HG03108 (cell line): ENCODE results near the gene CFD.
"Not testable (repeated sequence)": the region's sequence is repeated elsewhere in the genome, so short reads cannot be mapped to it uniquely, and the experiment has no call there.

Experiments used
- ATAC-seq: cut with Tn5 transposase; IDR thresholded peaks from one replicate; pipeline ENCODE4 v1.9.1; 2021; ENCODE audit warnings: moderate library complexity; ENCODE audit not compliant: unreplicated experiment

The CFD gene

DNA sequence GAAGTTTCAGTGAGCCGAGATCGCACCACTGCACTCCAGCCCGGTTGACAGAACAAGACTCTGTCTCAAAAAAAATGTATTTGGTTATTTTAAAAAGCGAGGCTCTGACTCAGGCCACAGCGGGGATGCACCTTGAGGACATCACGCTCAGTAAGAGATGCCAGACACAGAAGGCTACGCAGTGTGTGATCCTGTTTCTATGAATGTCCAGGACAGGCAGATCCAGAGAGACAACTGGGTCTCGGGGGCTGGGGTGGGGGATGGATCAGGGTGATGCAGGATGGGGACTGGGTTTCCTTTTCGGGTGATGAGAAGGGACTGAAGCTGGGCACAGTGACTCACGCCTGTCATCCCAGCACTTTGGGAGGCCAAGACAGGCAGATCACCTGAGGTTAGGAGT lies 28.1 kb downstream of the CFD start:
- no peak for ATAC-seq

DNA sequence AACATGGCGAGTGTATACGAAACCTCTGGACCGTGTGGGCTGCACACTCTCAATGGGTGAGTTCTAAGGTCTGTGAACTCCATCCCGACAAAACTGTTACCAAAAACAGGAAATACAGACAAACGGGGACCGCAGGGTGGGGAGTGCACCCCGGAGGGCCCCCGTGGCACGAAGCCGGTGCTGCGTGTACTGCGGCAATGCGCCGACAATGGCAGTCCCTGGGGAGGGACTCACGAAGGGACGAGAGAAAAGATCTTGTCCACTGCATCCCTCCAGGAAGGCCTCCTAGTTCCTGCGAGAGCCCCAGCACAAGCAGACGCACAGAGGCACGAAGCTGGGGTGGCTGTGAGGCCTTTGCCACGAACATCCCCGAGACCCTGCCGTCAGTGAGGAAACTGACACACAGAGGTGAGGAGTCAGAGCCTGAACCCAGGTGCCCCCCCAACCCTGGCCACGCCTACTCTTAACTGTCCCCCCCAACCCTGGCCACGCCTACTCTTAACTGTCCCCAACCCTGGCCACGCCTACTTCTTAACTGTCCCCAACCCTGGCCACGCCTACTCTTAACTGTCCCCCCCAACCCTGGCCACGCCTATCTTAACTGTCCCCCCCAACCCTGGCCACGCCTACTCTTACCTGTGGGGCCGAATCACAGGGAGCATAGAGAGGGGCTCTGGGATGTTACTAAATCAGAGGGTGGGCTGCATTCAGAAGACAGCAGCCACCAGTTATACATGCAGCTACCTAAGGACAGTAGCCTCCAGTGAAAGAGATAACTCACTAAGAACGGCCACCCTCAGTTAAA lies 29.3 kb downstream of the CFD start:
- no peak for ATAC-seq

GRCh38 chr19:889662-890295 lies 30.3 kb downstream of the CFD start:
- no peak for ATAC-seq

GRCh38 chr19:890831-891230 lies 31.4 kb downstream of the CFD start:
- ATAC-seq: no peak

DNA sequence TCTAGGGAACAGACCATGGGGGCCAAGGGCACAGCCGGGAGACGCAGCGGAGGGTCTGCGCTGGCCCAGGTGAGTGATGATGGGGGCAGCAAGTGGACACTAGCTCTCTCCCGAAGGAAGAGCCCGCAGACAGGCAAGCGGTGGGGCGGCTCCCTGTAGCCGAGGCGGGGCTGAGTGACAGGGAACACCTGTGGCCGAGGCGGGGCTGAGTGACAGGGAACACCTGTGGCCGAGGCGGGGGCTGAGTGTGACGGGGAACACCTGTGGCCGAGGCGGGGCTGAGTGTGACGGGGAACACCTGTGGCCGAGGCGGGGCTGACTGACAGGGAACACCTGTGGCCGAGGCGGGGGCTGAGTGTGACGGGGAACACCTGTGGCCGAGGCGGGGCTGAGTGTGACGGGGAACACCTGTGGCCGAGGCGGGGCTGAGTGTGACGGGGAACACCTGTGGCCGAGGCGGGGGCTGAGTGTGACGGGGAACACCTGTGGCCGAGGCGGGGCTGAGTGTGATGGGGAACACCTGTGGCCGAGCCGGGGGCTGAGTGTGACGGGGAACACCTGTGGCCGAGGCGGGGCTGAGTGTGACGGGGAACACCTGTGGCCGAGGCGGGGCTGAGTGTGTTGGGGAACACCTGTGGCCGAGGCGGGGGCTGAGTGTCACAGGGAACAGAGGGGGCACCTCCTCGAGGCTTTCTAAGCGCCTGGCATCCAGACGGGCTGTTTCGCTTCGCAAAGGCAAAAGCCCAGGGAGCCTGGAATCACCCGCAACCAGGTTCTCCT lies 32.1 kb downstream of the CFD start:
- not testable (repeated sequence) for ATAC-seq

GRCh38 chr19:892243-892893 lies 32.9 kb downstream of the CFD start:
- no peak for ATAC-seq

- ATAC-seq: peak; percentile 78
Measured at GRCh38 chr19:892894-893689, 33.6 kb downstream of the CFD start, which contains the start of the genes MED16 and RNU6-9. TSS of gene MED16 (minus strand) at chr19:893187. CDS start at chr19:891131, 2,056 bp downstream. TSS of gene RNU6-9 (plus strand) at chr19:893484.

- no peak for ATAC-seq
Measured at GRCh38 chr19:896434-896833, 37.0 kb downstream of the CFD start.

DNA sequence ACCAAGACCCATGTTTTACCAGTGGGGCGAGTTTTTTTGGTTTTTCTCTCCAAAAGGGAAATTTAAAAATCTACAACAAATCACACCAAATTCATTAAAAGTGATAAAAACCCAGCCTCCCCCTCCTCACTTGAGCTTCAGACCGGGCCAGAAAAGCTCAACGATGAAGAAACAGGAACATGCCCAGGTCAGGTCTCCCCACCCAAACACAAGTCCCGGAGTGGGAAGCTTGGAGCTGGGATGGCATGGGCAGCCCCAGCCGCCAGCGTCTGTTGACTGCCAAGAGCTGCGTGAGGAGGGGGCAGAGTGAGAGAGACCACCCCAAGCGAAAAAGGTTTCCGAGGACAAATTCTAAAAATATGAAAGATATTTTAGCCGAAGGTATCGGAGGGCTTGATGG lies 37.5 kb downstream of the CFD start:
- no peak for ATAC-seq

DNA sequence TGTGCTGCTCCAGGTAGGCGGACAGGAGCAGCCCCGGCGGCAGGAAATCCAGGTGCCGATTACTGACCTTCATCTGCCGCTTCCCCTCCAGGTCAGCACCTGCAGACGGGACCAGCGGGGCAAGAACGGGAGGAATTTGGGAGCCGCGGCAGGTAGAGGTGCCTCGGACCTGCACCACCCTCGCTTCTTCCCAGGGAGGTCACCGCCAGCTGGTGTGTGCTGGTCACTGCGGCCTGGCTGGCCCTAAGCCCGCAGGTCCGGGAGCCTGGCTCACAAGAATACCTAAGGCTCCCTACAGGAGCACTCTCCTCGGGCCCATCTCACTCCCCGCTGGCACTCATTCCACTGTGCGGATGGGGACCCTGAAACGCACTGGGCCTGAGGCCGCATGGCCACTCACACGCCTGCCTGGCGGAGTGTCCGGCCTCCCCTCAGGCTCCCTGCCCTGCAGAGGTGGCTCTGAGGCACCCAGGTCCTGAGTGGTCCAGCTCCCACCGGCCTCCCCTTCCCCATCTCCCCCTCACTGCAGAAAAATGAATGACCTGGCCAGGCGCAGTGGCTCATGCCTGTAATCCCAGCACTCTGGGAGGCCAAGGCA lies 38.1 kb downstream of the CFD start:
- ATAC-seq: no peak

DNA sequence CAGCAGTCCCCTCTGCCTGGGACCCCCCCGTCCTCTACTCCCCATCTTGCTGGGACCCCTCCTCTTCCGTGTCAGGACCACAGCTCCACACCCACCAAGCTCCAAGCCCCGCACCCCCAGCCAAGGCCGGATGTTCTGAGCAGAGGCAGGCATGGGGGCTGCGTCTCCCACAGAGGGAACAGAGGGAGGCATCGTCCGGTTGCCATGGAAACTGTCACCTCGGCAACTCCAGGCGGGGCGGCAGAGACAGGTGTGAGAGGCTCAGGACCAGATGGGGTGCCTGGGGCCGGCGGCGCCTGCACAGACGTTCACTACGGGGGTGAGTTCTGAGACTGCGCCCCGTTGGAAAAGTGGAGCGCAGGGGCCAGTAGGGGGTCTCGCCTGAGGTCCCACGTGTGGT lies 39.2 kb downstream of the CFD start:
- no peak for ATAC-seq

DNA sequence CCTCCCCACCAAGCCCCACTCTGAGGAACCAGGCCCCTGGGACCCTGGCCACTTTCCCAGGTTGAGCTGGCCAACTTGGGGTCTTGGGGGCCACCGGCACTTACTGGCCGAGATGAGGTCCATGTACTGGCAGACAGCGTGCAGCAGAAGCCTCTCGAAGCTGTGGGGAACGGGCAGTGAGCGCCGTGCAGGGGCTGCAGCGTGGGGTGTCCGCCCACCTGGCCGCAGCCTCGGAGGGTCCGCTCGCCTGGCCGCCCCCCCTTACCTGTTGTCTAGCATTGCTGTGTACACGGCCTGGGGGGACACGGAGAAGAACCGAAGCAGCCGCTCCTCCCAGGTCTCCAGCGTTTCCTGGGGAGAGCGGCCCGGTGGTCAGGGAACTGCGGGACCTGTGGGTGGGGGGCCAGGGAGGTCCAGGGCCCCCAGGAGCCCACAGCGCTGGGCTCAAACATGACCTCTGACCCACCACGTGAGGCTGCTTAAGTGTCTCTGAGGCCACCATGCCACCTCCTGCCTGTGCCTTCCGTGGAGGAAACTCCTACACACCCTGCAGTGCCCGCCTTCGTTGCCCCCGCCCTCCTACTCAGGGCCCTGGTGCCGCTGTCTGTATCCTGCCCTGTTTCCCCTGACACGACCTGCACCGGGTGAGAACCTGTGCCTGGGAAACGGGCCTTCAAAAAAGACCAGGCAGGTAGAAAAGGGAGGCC lies 40.0 kb downstream of the CFD start:
- no peak for ATAC-seq

DNA sequence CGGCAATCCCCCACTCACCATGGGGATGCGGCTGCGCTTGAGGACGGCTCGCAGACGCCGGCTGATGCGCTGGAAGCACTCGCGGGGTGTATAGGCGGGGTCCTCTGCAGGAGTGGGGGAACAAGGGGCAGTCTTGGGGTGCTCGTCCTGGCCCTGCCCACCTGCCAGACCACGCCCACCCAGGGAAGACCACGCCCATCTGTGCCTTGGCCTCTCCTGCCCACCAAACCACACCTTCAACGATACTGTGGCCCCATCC lies 40.5 kb downstream of the CFD start:
- ATAC-seq: no peak

GRCh38 chr19:900302-901111 lies 41.0 kb downstream of the CFD start:
- no peak for ATAC-seq

GRCh38 chr19:901216-902092 lies 42.0 kb downstream of the CFD start:
- no peak for ATAC-seq

DNA sequence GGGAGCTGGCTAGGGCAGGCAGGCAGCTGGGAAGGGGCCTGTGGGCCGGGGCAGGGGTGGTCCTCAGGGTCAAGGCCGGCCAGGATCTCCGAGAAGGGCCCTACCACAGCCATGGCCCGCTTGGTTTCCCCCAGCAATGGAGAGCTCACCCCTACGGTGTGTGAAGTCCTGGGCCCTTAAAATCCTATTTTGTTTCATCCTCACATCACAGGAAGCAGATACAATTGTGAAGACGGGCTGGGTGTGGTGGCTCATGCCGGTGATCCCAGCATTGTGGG lies 42.6 kb downstream of the CFD start:
- no peak for ATAC-seq

- ATAC-seq: no peak
Measured at GRCh38 chr19:902446-903226, 43.2 kb downstream of the CFD start.
